Measurements from ENCODE around the gene MED16.

Gene MED16

DNA sequence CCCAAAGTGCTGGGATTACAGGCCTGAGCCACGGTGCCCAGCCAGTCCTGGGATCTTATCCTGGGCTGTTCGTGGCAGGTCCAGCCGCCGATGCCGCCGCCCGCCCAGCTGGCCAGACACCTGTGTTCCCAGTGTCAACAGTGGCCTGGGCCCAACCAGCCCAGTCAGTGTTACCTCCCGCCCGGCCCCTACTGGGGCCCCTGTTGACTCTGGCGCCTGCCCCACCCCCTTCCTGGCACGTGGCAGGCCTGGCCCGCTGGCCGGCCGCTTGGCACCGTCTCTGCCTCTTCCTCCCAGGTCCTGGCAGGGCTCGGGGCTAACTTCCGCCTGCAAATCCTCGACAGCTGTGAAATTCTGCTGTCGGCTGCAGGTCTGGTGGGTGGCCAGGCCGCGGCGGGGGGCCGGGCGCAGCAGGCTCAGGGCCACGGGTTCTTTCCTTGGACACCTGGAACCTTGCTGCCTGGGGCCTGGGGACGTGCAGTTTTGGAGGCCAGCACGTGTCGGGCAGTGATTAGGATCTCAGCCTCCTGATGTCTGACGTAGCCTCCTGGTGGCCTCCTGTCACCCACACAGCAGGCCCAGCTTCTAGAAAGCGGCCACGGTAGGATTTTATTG is 42.0 kb upstream of the MED16 start:
- Histone ChIP-seq H3K27ac (ENCODE audit: low read length) (no peak overlapping the region), H3K27me3 (ENCODE audit: control insufficient read depth, insufficient read depth, low read length) (no peaks in the 10 kb centered on the region), H3K9ac (ENCODE audit: low read length) (no peak overlapping the region), H3K36me3 (ENCODE audit: control insufficient read depth, low read depth, low read length) (peaks cover 6% of the 10 kb centered on the region), H3K4me3 (ENCODE audit: low read length) (no peak overlapping the region), H3K4me1 (ENCODE audit: control insufficient read depth, low read depth, low read length) (peaks cover 8% of the 10 kb centered on the region), H3K9me3 (ENCODE audit: control insufficient read depth, low read depth, low read length) (no peaks in the 10 kb centered on the region)

DNA sequence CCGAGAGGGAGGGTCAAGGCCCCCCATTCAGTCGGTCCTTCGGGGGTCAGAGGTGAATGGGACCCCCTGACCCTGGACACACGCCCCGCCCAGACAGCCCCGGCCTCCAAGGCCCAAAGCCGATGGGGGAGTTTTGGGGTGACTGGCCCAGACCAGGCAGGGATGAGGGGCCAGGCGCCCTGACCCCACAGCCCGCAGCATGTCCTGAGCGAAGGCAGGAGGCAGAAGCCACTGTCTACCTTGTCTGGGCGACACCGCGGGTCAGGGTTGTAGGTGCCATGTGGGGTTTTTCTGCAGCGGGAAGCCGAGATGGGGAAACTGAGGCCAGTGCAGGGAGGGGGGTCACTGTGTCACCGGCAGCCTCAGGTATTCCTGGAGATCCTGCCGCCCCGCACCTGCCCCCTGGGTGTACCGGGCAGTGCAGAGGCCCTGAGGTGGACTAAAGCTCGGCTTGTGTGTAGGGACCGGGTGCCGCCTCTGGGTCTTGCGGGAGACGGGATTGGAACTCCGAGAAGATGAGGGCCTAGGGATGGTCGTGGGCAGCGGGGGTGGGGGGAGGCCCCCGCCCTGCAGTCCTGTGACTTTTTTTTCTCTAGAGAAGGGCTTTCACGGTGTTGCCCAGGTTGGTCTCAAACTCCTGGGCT is 41.3 kb upstream of the MED16 start:
- Histone ChIP-seq H3K4me1 (ENCODE audit: control insufficient read depth, low read depth, low read length) (peaks cover 8% of the 10 kb centered on the region), H3K9ac (ENCODE audit: low read length) (no peak overlapping the region), H3K27ac (ENCODE audit: low read length) (no peak overlapping the region), H3K36me3 (ENCODE audit: control insufficient read depth, low read depth, low read length) (peaks cover 6% of the 10 kb centered on the region), H3K4me3 (ENCODE audit: low read length) (no peak overlapping the region), H3K27me3 (ENCODE audit: control insufficient read depth, insufficient read depth, low read length) (no peaks in the 10 kb centered on the region), H3K9me3 (ENCODE audit: control insufficient read depth, low read depth, low read length) (no peaks in the 10 kb centered on the region)

DNA sequence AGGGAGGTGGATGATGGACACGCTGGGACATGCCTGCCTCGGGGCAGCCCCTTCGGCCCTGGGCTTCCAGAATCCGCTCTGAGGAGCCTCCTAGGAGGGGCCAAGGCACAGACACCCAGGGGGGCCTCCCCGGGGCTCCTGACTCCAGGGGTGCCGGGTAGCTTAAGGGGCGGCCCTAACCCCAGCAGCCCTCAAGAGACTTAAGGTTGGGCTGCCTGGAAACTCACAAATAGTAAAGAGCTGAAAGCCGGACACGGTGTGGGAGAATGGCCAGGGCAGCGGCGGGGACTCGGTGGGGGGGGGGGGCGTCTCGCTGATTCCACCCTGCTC is 40.5 kb upstream of the MED16 start:
- Histone ChIP-seq H3K4me1 (ENCODE audit: control insufficient read depth, low read depth, low read length) (peaks cover 8% of the 10 kb centered on the region), H3K27me3 (ENCODE audit: control insufficient read depth, insufficient read depth, low read length) (no peaks in the 10 kb centered on the region), H3K27ac (ENCODE audit: low read length) (no peak overlapping the region), H3K4me3 (ENCODE audit: low read length) (no peak overlapping the region), H3K9ac (ENCODE audit: low read length) (no peak overlapping the region), H3K9me3 (ENCODE audit: control insufficient read depth, low read depth, low read length) (no peaks in the 10 kb centered on the region), H3K36me3 (ENCODE audit: control insufficient read depth, low read depth, low read length) (peaks cover 5% of the 10 kb centered on the region)

DNA sequence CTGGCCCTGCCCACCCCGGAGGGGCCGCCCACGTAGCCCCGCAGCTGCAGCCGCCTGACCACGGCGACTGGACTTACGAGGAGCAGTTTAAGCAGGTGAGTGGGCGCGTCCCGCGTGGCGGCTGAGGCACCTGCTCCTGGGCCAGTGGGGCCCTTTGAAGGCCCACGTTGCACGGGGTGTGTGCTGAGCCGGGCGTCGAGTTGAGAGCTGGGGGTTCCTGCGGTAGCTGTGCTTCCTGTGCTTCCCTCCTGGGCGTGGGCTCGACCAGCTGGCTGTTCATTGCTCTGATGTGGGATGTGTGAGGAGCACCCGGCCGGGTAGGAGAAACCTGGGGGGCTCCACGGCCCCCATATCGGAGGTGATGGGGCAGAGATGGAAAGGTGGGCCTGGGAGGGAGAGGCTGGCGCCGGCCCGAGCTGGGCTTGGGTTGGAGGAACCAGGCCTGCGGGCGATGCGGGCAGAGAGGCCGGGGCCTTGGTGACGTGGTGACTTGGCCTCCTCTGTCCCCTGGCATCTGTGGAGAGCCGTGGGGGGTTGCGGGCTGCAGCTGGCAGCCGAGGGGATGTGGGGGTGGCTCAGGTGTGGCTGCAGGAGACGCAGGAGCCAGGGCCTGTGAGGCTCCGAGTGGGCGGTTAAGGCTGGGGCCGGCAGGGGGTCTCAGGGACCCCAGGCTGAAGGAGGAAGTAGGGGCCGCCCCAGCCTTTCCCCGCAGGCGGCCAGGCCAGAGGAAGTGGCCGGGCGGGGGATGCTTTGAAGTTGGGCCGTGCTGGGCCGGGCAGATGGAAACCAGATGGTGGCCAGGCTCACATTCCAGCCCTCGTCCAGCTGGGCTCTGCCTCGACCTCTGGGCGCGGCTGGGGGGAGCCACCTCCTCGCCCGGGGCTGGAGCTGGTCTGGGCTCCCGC is 39.9 kb upstream of the MED16 start:
- H3K27ac ChIP-seq (ENCODE audit: low read length) = no peak overlapping the region
- peaks cover 8% of the 10 kb centered on the region for H3K4me1 ChIP-seq (ENCODE audit: control insufficient read depth, low read depth, low read length)
- no peak overlapping the region for H3K4me3 ChIP-seq (ENCODE audit: low read length)
- no peaks in the 10 kb centered on the region for H3K27me3 ChIP-seq (ENCODE audit: control insufficient read depth, insufficient read depth, low read length)
- H3K9ac ChIP-seq (ENCODE audit: low read length) = no peak overlapping the region
- no peaks in the 10 kb centered on the region for H3K9me3 ChIP-seq (ENCODE audit: control insufficient read depth, low read depth, low read length)
- H3K36me3 ChIP-seq (ENCODE audit: control insufficient read depth, low read depth, low read length) = peaks cover 5% of the 10 kb centered on the region

DNA sequence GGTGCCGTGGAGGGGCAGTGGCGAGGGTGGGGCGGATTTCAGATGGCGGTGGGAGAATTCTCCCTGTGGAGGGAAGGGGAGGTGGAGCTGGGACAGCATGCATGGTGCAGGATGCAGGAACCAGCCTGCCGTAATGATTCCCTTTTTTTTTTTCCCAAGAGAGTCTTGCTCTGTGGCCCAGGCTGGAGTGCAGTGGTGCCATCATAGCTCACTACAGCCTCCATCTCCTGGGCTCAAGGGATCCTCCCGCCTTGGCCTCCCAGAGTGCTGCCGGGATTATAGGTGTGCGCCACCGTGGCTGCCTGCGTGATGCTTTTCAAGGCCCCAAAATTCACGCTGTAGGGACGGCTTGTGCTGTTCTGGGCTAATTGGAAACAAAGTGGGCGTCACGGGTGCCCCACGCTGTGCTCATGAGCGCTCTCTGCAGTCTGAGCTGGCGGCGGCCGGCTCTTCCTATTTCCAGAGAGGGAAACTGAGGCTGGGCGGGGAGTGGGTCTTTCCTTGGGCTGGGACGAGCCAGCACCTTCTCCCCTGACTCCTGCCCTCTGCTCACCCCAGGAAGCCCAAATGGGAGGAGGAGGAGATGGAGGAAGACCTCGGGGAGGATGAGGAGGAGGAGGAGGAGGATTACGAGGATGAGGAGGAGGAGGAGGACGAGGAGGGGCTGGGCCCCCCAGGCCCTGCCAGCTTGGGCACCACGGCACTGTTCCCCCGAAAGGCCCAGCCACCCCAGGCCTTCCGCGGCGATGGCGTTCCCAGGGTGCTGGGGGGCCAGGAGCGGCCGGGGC is 39.1 kb upstream of the MED16 start:
- Histone ChIP-seq H3K27me3 (ENCODE audit: control insufficient read depth, insufficient read depth, low read length) (no peaks in the 10 kb centered on the region), H3K36me3 (ENCODE audit: control insufficient read depth, low read depth, low read length) (peaks cover 5% of the 10 kb centered on the region), H3K27ac (ENCODE audit: low read length) (no peak overlapping the region), H3K9ac (ENCODE audit: low read length) (no peak overlapping the region), H3K4me3 (ENCODE audit: low read length) (no peak overlapping the region), H3K4me1 (ENCODE audit: control insufficient read depth, low read depth, low read length) (peaks cover 12% of the 10 kb centered on the region), H3K9me3 (ENCODE audit: control insufficient read depth, low read depth, low read length) (no peaks in the 10 kb centered on the region)

DNA sequence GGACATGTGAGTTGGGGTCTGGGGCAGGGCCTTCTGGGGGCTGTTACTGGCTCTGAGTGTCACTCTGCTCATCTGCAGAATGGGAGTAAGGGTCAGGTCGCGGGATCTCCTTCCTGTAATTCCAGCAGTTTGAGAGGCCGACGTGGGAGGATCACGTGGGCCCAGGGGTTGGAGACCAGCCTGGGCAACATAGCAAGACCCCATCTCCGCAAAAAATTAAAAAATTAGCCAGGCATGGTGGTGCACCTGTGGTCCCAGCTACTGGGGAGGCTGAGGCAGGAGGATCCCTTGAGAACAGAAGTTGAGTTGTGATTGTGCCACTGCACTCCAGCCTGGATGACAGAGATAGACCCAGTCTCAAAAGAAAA is 36.9 kb upstream of the MED16 start:
- H3K4me3 ChIP-seq (ENCODE audit: low read length) = no peak overlapping the region
- no peak overlapping the region for H3K9ac ChIP-seq (ENCODE audit: low read length)
- H3K36me3 ChIP-seq (ENCODE audit: control insufficient read depth, low read depth, low read length) = peaks cover 5% of the 10 kb centered on the region
- no peak overlapping the region for H3K27ac ChIP-seq (ENCODE audit: low read length)
- no peaks in the 10 kb centered on the region for H3K9me3 ChIP-seq (ENCODE audit: control insufficient read depth, low read depth, low read length)
- peaks cover 12% of the 10 kb centered on the region for H3K4me1 ChIP-seq (ENCODE audit: control insufficient read depth, low read depth, low read length)
- H3K27me3 ChIP-seq (ENCODE audit: control insufficient read depth, insufficient read depth, low read length) = no peaks in the 10 kb centered on the region

DNA sequence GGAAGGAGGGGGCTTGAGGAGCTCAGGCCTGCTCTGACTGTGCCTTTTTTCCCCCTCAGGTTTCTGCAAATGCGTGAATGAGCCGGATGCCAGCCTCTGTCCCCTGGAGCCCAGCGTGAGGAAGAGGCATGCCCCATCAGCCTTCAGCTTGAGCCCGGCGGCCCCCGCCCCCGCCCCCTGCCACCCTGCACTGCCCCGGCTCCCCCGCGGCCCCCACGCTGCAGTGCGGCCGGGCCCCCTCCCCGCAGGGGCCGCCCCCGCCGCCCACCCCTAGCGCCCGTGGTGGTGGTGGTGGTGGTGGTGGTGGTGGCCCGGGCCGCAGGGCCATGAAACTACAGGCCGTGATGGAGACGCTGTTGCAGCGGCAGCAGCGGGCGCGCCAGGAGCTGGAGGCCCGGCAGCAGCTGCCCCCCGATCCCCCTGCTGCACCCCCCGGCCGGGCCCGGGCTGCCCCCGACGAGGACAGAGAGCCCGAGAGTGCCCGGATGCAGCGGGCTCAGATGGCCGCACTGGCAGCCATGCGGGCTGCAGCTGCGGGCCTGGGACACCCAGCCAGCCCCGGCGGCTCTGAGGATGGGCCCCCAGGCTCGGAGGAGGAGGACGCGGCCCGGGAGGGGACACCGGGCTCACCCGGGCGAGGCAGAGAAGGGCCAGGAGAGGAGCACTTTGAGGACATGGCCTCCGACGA is 36.4 kb upstream of the MED16 start:
- peaks cover 12% of the 10 kb centered on the region for H3K4me1 ChIP-seq (ENCODE audit: control insufficient read depth, low read depth, low read length)
- no peak overlapping the region for H3K9ac ChIP-seq (ENCODE audit: low read length)
- H3K27ac ChIP-seq (ENCODE audit: low read length) = no peak overlapping the region
- no peak overlapping the region for H3K4me3 ChIP-seq (ENCODE audit: low read length)
- peaks cover 5% of the 10 kb centered on the region for H3K36me3 ChIP-seq (ENCODE audit: control insufficient read depth, low read depth, low read length)
- no peaks in the 10 kb centered on the region for H3K9me3 ChIP-seq (ENCODE audit: control insufficient read depth, low read depth, low read length)
- peaks cover 3% of the 10 kb centered on the region for H3K27me3 ChIP-seq (ENCODE audit: control insufficient read depth, insufficient read depth, low read length)

DNA sequence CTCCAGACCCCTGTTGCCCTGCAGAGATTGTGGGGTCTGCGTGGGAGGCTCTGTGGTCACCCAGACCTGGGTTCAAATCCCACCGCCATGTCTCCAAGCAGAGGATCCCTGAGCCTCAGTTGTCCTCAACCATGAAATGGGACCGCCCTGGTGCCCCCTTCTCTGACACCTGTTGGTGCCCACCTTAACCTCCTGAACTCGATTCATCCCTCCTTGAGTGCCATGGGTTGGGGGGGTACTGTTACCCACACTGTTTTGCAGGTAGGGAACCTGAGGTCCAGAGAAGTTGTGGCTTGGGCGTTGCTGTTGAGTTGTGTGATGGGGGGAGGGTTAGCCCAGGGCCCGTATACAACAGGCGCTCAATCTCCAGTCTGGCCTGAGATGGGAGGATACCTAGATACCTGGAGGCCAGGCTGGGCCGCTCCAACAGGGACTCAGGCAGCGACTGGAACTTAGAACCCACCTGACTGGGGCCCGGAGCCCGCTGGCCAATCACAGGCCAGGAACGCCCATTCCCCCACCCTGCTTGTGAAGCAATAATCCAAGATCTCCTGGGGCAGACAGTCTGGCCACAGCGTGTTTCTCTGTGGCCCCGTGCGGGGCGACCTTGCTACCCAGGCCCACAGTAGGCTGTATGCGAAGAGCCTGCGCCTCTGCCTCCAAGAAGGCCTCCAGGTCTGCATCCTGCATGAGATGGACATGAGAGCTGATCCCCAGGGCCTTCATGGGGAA is 35.6 kb upstream of the MED16 start:
- H3K9me3 ChIP-seq (ENCODE audit: control insufficient read depth, low read depth, low read length) = no peaks in the 10 kb centered on the region

DNA sequence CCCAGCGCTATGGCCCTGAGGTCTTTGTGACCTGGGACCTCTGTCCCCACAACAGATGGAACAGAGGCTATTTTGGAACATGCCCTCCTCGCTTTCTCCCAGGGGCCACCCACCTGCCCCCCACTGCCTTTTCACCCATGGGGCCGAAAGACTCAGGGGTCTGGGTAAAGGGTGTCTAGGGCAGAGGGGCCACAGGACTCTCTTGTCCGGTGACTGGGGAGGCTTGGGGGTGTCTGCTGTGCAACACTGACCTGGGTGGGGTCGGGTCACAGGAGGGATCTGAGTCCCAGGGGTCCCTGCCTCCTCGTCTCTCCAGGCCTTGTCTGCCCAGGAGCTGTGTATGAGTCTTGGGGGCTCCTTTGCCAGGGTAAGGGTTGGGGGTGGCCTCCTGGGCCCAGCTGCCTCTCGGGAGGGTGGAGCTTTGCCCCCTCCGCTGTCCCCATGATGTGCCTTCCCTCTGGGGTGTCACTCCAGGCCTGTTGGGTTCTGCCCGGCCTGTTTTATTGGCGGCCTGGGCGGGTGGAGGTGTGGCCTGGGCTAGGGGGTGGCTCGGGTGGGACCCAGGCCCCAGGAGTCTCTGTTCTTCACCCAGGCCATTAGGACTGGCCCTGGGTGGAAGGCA is 34.9 kb upstream of the MED16 start:
- Histone ChIP-seq H3K9me3 (ENCODE audit: control insufficient read depth, low read depth, low read length) (no peaks in the 10 kb centered on the region), H3K36me3 (ENCODE audit: control insufficient read depth, low read depth, low read length) (peaks cover 5% of the 10 kb centered on the region), H3K9ac (ENCODE audit: low read length) (no peak overlapping the region), H3K27me3 (ENCODE audit: control insufficient read depth, insufficient read depth, low read length) (peaks cover 10% of the 10 kb centered on the region), H3K27ac (ENCODE audit: low read length) (no peak overlapping the region), H3K4me1 (ENCODE audit: control insufficient read depth, low read depth, low read length) (peaks cover 7% of the 10 kb centered on the region), H3K4me3 (ENCODE audit: low read length) (no peak overlapping the region)

More for the DNA sequence above, 35.6 kb upstream of the MED16 start:
- Histone ChIP-seq H3K4me1 (ENCODE audit: control insufficient read depth, low read depth, low read length) (peaks cover 12% of the 10 kb centered on the region), H3K36me3 (ENCODE audit: control insufficient read depth, low read depth, low read length) (peaks cover 5% of the 10 kb centered on the region), H3K27me3 (ENCODE audit: control insufficient read depth, insufficient read depth, low read length) (peaks cover 10% of the 10 kb centered on the region), H3K4me3 (ENCODE audit: low read length) (no peak overlapping the region), H3K9ac (ENCODE audit: low read length) (no peak overlapping the region), H3K27ac (ENCODE audit: low read length) (no peak overlapping the region)

DNA sequence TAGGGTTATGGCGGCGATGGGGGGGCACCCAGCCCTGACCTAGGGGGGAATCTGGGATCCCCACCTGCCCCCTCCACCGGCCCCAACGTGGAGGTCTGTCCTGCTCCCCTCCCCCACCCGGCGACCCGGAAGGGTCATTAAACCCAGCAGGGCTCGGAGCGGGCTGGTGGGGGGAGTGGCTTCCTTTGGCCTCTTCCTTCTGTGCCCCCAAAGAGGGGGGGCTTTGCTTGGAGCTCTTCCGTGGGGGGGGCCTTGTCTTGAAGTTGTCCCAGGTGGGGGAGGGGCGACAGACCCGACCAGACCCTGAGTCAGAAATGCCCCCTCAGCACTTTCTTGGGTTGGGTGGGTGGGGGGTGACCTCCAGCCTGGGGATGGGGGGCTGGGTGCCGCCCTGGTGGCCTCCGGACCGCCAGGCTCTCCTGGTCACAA is 34.4 kb upstream of the MED16 start:
- peaks cover 4% of the 10 kb centered on the region for H3K4me1 ChIP-seq (ENCODE audit: control insufficient read depth, low read depth, low read length)
- no peak overlapping the region for H3K27ac ChIP-seq (ENCODE audit: low read length)
- no peaks in the 10 kb centered on the region for H3K9me3 ChIP-seq (ENCODE audit: control insufficient read depth, low read depth, low read length)
- H3K36me3 ChIP-seq (ENCODE audit: control insufficient read depth, low read depth, low read length) = peaks cover 5% of the 10 kb centered on the region
- peaks cover 12% of the 10 kb centered on the region for H3K27me3 ChIP-seq (ENCODE audit: control insufficient read depth, insufficient read depth, low read length)
- peak overlapping the region; percentile 71 for H3K9ac ChIP-seq (ENCODE audit: low read length)
- peak overlapping the region; percentile 74 for H3K4me3 ChIP-seq (ENCODE audit: low read length)
